ENCODE results near the gene AKTIP. TPM values are rescaled to one million over a fixed set of nuclear protein-coding genes. Genes with fewer than 3 reads are reported as not detected.

AKTIP gene
- total RNA-seq, 1 experiment from 2014 or later, result 26.2 TPM

- Mint-ChIP-seq H3K27me3 (ENCODE audit: low read depth) (peaks cover 1% of the 10 kb centered on the region; the same call in 1 of the 2 replicates), H3K4me1 (peaks cover 18 to 19% of the 10 kb centered on the region in 2 experiments), H3K4me3 (no peak overlapping the region), H3K9me3 (peaks cover 3% of the 10 kb centered on the region in 2 experiments; a peak in 3 of 5 replicates), H3K27ac (no peak overlapping the region), H3K36me3 (ENCODE audit: insufficient read depth in 1 of 3, low read depth in 3 of 3) (0 out of 7 replicates have a peak, but pooled peaks cover 0 to 3% (median 0%) of the 10 kb centered on the region in 3 experiments)
- Histone ChIP-seq H3K4me1 (ENCODE audit: insufficient read depth, low read length) (no peaks in the 10 kb centered on the region; the same call in 1 of the 2 replicates), H2BK5ac (ENCODE audit: insufficient read length, low read length) (no peak overlapping the region), H3K4me2 (ENCODE audit: insufficient read depth, insufficient read length, low read length) (no peak overlapping the region), H4K8ac (replicated peaks; ENCODE audit: insufficient read length, low read depth, low read length) (no peak overlapping the region), H3K23me2 (ENCODE audit: insufficient read length, low read depth, low read length, poor library complexity, severe bottlenecking) (peaks cover 2% of the 10 kb centered on the region), H3K9ac (ENCODE audit: extremely low read depth, insufficient read length, low read length) (no peak overlapping the region), H2BK12ac (ENCODE audit: insufficient read length, low read depth, low read length) (no peak overlapping the region), H2BK15ac (ENCODE audit: low read depth, low read length) (no peak overlapping the region), H3K27me3 (ENCODE audit: insufficient read depth, low read length) (no peaks in the 10 kb centered on the region), H2AFZ (ENCODE audit: low read length) (no peak overlapping the region), H4K5ac (ENCODE audit: insufficient read length, low read depth, low read length) (no peak overlapping the region), H3K23ac (ENCODE audit: insufficient read length, low read depth, low read length) (no peak overlapping the region), H3K27ac (ENCODE audit: insufficient read length, low read depth, low read length) (no peak overlapping the region), H4K20me1 (ENCODE audit: control insufficient read depth, insufficient read depth, insufficient read length) (no peaks in the 10 kb centered on the region), H3K9me3 (ENCODE audit: control insufficient read depth, low read depth, low read length) (no peaks in the 10 kb centered on the region), H4K91ac (ENCODE audit: insufficient read length, low read depth, low read length) (no peak overlapping the region), H2BK20ac (ENCODE audit: low read depth, low read length, poor library complexity, severe bottlenecking) (no peak overlapping the region), H3T11ph (ENCODE audit: low read length) (no peak overlapping the region), H3K4ac (ENCODE audit: low read depth, low read length) (no peak overlapping the region), H3K79me1 (ENCODE audit: insufficient read depth, low read depth, low read length, poor library complexity, severe bottlenecking) (no peaks in the 10 kb centered on the region), H3K14ac (ENCODE audit: insufficient read depth, low read length) (no peak overlapping the region), H3K79me2 (ENCODE audit: insufficient read depth, low read length) (no peaks in the 10 kb centered on the region), H3K18ac (ENCODE audit: insufficient read length, low read depth, low read length) (no peak overlapping the region), H2AK5ac (ENCODE audit: insufficient read length, low read length) (no peak overlapping the region), H2BK120ac (ENCODE audit: low read depth, low read length, poor library complexity, severe bottlenecking) (no peak overlapping the region), H3K56ac (ENCODE audit: insufficient read length, low read depth, low read length) (no peak overlapping the region)
- no peak for TF ChIP-seq CTCF (conservative IDR thresholded peaks at IDR 0.05)
- no peak for DNase-seq
- no CpG with 5 or more reads among the region's 12 CpGs for WGBS (ENCODE audit: extremely low coverage, insufficient read length, low lambda C conversion rate)
Observed at GRCh38 chr16:53507464-53508179, 4.6 kb upstream of the AKTIP start.

All from H9 (cell line).